IMR-90 (cell line): ENCODE measurements around the gene HOTAIR. TPM values are rescaled to one million over a fixed set of nuclear protein-coding genes. Genes with fewer than 3 reads are reported as not detected.

Experiments
- ATAC-seq: fragments of 200-7000 bp; cut with Tn5 transposase; 2 replicates; pipeline ENCODE4 v1.9.1; 2020; ENCODE audit warnings: low read depth, mild to moderate bottlenecking, moderate library complexity
- BruUV-seq: library from RNA; stranded (reverse); fragments of 400-500 nt; replicated peaks from 2 replicates; lab custom pipeline; 2021; lab: Mats Ljungman, UMichigan
- CTCF ChIA-PET: fragments of 300-600 bp; formaldehyde crosslinking; extraction: SDS; loops from one replicate; lab custom pipeline; 2021; ENCODE audit warnings: antibody characterized with exemption; lab: Yijun Ruan, JAX
- POLR2A ChIA-PET: fragments of 300-600 bp; sonication (Branson Sonifier 250); formaldehyde crosslinking; loops from one replicate; lab custom pipeline; 2022; ENCODE audit warnings: antibody characterized with exemption; ENCODE audit not compliant: unreplicated experiment; lab: Charles Lee
- DNase-seq: peaks from one replicate; pipeline ENCODE4 v3.0.0; 2013
- H2AFZ ChIP-seq: replicated peaks from 2 replicates; pipeline ENCODE3; 2013; ENCODE audit warnings: low read length, mild to moderate bottlenecking; ENCODE audit not compliant: poor library complexity
- H2AK5ac ChIP-seq: 2 replicates; pipeline ENCODE4 v1.6.1; 2013; ENCODE audit warnings: low read depth, low read length, inconsistent platforms
- H2AK9ac ChIP-seq: replicated peaks from 2 replicates; pipeline ENCODE3; 2013; ENCODE audit warnings: mild to moderate bottlenecking, low read depth, low read length, moderate library complexity; ENCODE audit not compliant: poor library complexity
- H2BK120ac ChIP-seq: 2 replicates; pipeline ENCODE4 v1.6.1; 2013; ENCODE audit warnings: low read depth, low read length, inconsistent platforms
- H2BK15ac ChIP-seq: 3 replicates; pipeline ENCODE4 v1.6.1; 2013; ENCODE audit warnings: low read depth, low read length, inconsistent platforms
- H2BK20ac ChIP-seq: 2 replicates; pipeline ENCODE4 v1.6.1; 2013; ENCODE audit warnings: low read depth, mild to moderate bottlenecking, inconsistent platforms, low read length, moderate library complexity
- H2BK5ac ChIP-seq: 2 replicates; pipeline ENCODE4 v1.6.1; 2013; ENCODE audit warnings: mild to moderate bottlenecking, low read depth, low read length, inconsistent platforms; ENCODE audit not compliant: poor library complexity, severe bottlenecking
- H3K14ac ChIP-seq: replicated peaks from 2 replicates; pipeline ENCODE4 v1.6.1; 2013; ENCODE audit warnings: low read depth, low read length, inconsistent platforms
- H3K18ac ChIP-seq: 2 replicates; pipeline ENCODE4 v1.6.1; 2013; ENCODE audit warnings: low read depth, low read length, control low read depth
- H3K23ac ChIP-seq: 2 replicates; pipeline ENCODE4 v1.6.1; 2013; ENCODE audit warnings: low read depth, low read length, inconsistent platforms
- H3K27ac ChIP-seq: 2 replicates; pipeline ENCODE4 v1.5.1; 2013; ENCODE audit warnings: mild to moderate bottlenecking, control low read depth, low read length; ENCODE audit not compliant: insufficient read depth
- H3K27me3 ChIP-seq: 2 replicates; pipeline ENCODE4 v1.6.1; 2013; ENCODE audit warnings: low read length; ENCODE audit not compliant: control insufficient read depth, insufficient read depth
- H3K36me3 ChIP-seq: 2 replicates; pipeline ENCODE4 v1.6.1; 2013; ENCODE audit warnings: low read length, mixed read lengths; ENCODE audit not compliant: control insufficient read depth, insufficient read depth
- H3K4ac ChIP-seq: 2 replicates; pipeline ENCODE4 v1.6.1; 2013; ENCODE audit warnings: low read depth, low read length, inconsistent platforms
- H3K4me1 ChIP-seq: 2 replicates; pipeline ENCODE4 v1.6.1; 2013; ENCODE audit warnings: low read length, mixed read lengths; ENCODE audit not compliant: control insufficient read depth, insufficient read depth
- H3K4me2 ChIP-seq: 2 replicates; pipeline ENCODE4 v1.6.1; 2013; ENCODE audit warnings: low read depth, mild to moderate bottlenecking, control low read depth, low read length, moderate library complexity
- H3K4me3 ChIP-seq: 2 replicates; pipeline ENCODE4 v1.5.1; 2013; ENCODE audit warnings: low read depth, mild to moderate bottlenecking, control low read depth, low read length, moderate library complexity; ENCODE audit not compliant: insufficient read depth
- H3K56ac ChIP-seq: 2 replicates; pipeline ENCODE4 v1.6.1; 2013; ENCODE audit warnings: low read length, inconsistent platforms; ENCODE audit not compliant: insufficient read depth; ENCODE audit errors: extremely low read depth
- H3K79me1 ChIP-seq, 2 experiments: 2 replicates each; pipeline ENCODE4 v1.6.1; 2013; ENCODE audit warnings: low read length in 2 of 2, inconsistent platforms in 1 of 2, low read depth in 1 of 2
- H3K9ac ChIP-seq: 2 replicates; pipeline ENCODE4 v1.6.1; 2013; ENCODE audit warnings: low read depth, low read length, control low read depth
- H3K9me1 ChIP-seq: 2 replicates; pipeline ENCODE4 v1.6.1; 2013; ENCODE audit warnings: low read length, inconsistent platforms; ENCODE audit not compliant: insufficient read depth
- H3K9me3 ChIP-seq: 2 replicates; pipeline ENCODE4 v1.6.1; 2013; ENCODE audit warnings: low read length; ENCODE audit not compliant: control insufficient read depth, insufficient read depth
- H4K20me1 ChIP-seq: 2 replicates; pipeline ENCODE4 v1.6.1; 2013; ENCODE audit warnings: low read length, inconsistent platforms; ENCODE audit not compliant: insufficient read depth
- H4K5ac ChIP-seq: 2 replicates; pipeline ENCODE4 v1.6.1; 2013; ENCODE audit warnings: mild to moderate bottlenecking, low read depth, low read length, control low read depth
- H4K8ac ChIP-seq, 2 experiments: 2 replicates each; pipeline ENCODE4 v1.6.1; 2013; ENCODE audit warnings: low read depth in 2 of 2, low read length in 2 of 2, control low read depth in 1 of 2, inconsistent platforms in 1 of 2
- H4K91ac ChIP-seq: 2 replicates; pipeline ENCODE4 v1.6.1; 2013; ENCODE audit warnings: low read depth, low read length, inconsistent platforms; ENCODE audit not compliant: insufficient read depth
- BHLHE40 ChIP-seq: fragments of 150-350 bp; IDR thresholded peaks from 2 replicates; pipeline ENCODE4 v1.6.1; 2016; ENCODE audit warnings: mild to moderate bottlenecking, low read depth, low read length
- CEBPB ChIP-seq: IDR thresholded peaks from 2 replicates; pipeline ENCODE4 v1.6.1; 2012; ENCODE audit warnings: low read depth, low read length, improper control_type of control experiment
- CHD1 ChIP-seq: IDR thresholded peaks from 2 replicates; pipeline ENCODE4 v1.6.1; 2012; ENCODE audit warnings: low read depth, low read length, improper control_type of control experiment
- CTCF ChIP-seq: conservative IDR thresholded peaks from 2 replicates; pipeline ENCODE4 v1.5.1; 2012; ENCODE audit warnings: mild to moderate bottlenecking, low read depth, low read length, improper control_type of control experiment
- MAZ ChIP-seq: IDR thresholded peaks from 2 replicates; pipeline ENCODE4 v1.6.1; 2012; ENCODE audit warnings: low read depth, mild to moderate bottlenecking, low read length, improper control_type of control experiment, moderate library complexity, borderline replicate concordance
- MXI1 ChIP-seq: IDR thresholded peaks from 2 replicates; pipeline ENCODE4 v1.6.1; 2012; ENCODE audit warnings: low read depth, mild to moderate bottlenecking, low read length, moderate library complexity, borderline replicate concordance
- NFE2L2 ChIP-seq: fragments of 150-350 bp; IDR thresholded peaks from 2 replicates; pipeline ENCODE4 v1.6.1; 2016; ENCODE audit warnings: low read depth, mild to moderate bottlenecking, low read length
- POLR2A ChIP-seq: IDR thresholded peaks from 2 replicates; pipeline ENCODE4 v1.6.1; 2012; ENCODE audit warnings: mild to moderate bottlenecking, low read depth, low read length
- RAD21 ChIP-seq: IDR thresholded peaks from 2 replicates; pipeline ENCODE4 v1.6.1; 2012; ENCODE audit warnings: low read length, improper control_type of control experiment
- RCOR1 ChIP-seq: IDR thresholded peaks from 2 replicates; pipeline ENCODE4 v1.6.1; 2012; ENCODE audit warnings: mild to moderate bottlenecking, low read length, improper control_type of control experiment; ENCODE audit not compliant: insufficient replicate concordance
- RFX5 ChIP-seq: IDR thresholded peaks from 2 replicates; pipeline ENCODE4 v1.8.0; 2012; ENCODE audit warnings: low read depth, mild to moderate bottlenecking, low read length, moderate library complexity
- SMC3 ChIP-seq: fragments of 150-350 bp; IDR thresholded peaks from 2 replicates; pipeline ENCODE4 v1.6.1; 2016; ENCODE audit warnings: low read depth, mild to moderate bottlenecking, antibody characterized with exemption, low read length, moderate library complexity
- WGBS, 2 experiments: methylation state at CpG; one replicate each; pipeline versions ENCODE4 v1.1.5 to v1.1.7; 2013; ENCODE audit warnings: missing lambda C conversion rate in 2 of 2; ENCODE audit not compliant: insufficient read length in 1 of 2; ENCODE audit errors: extremely low coverage in 2 of 2; 5-methylcytosine and 5-hydroxymethylcytosine counted together
- dilution Hi-C: fragments of 300-500 bp; cut with HindIII; formaldehyde crosslinking; loops from one replicate; pipeline ENCODE4 v1.14.3; 2018; ENCODE audit warnings: low sequenced_read_pairs; ENCODE audit not compliant: unreplicated experiment
- in situ Hi-C: fragments of 300-500 bp; cut with MboI; formaldehyde crosslinking; loops from 3 replicates; pipeline ENCODE4 v1.14.3; 2019; ENCODE audit warnings: low sequenced_read_pairs, inconsistent platforms, mixed read lengths
- intact Hi-C: fragments of 100-400 bp; cut with micrococcal nuclease; formaldehyde crosslinking; loops from 2 replicates; pipeline ENCODE4 v1.10.0; 2022
- polyA plus RNA-seq, 3 experiments: library from polyadenylated mRNA; depleted of rRNA; stranded (reverse); fragments of >200 nt; gene quantifications; 2 replicates each; pipeline ENCODE4 v1.2.3, GENCODE V29; 2012; ENCODE audit warnings: low replicate concordance in 1 of 3
- total RNA-seq: library from RNA; depleted of rRNA; stranded (reverse); fragments of >200 nt; gene quantifications from 2 replicates; pipeline ENCODE4 v1.2.3, GENCODE V29; 2012
- TF ChIP-seq, protein P1 (sequence below): fragments of 150-350 bp; IDR thresholded peaks from 2 replicates; pipeline ENCODE4 v1.6.1; 2017; ENCODE audit warnings: mild to moderate bottlenecking, antibody characterized with exemption, low read length, low read depth
- TF ChIP-seq, protein P2 (sequence below): fragments of 150-350 bp; IDR thresholded peaks from 2 replicates; pipeline ENCODE4 v1.6.1; 2016; ENCODE audit warnings: low read depth, mild to moderate bottlenecking, low read length, moderate library complexity, borderline replicate concordance

HOTAIR gene
- total and polyA plus RNA-seq, 2 of the 4 experiments (the other 2 are of a cell fraction) = not detected

DNA sequence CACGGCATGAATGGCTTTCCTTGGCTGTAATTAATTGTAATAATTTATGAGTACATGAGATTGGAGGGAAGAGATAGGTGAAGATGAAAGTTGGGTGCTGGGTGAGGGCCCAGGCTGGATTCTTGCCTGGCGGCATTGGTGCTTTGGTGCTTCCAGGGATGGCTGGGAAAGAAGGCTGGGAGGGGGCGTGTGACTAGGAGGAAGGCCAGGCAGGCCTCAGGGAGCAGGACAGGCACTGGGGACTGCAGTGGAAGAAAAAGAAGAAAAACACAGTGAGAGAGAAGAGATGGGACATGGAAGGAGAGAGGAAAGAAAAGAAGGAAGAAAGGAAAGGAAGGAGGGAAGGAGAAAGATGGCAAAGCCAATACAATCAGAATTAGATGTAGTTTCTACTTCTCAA is 28.9 kb upstream of the HOTAIR start:
- no peaks in the 10 kb centered on the region for H3K36me3 ChIP-seq
- H3K9me1 ChIP-seq = no peaks in the 10 kb centered on the region
- H4K91ac ChIP-seq = no peak overlapping the region
- H3K79me1 ChIP-seq = no peaks in the 10 kb centered on the region
- no peak for ATAC-seq
- H3K4ac ChIP-seq = no peak overlapping the region
- no peak overlapping the region for H2BK5ac ChIP-seq
- no peak overlapping the region for H3K14ac ChIP-seq
- peaks cover 2% of the 10 kb centered on the region; the same call in 1 of the 2 replicates for H3K9me3 ChIP-seq
- no peak for DNase-seq
- no peak for TF ChIP-seq CEBPB
- TF ChIP-seq MAZ = no peak
- TF ChIP-seq, protein P1, sequence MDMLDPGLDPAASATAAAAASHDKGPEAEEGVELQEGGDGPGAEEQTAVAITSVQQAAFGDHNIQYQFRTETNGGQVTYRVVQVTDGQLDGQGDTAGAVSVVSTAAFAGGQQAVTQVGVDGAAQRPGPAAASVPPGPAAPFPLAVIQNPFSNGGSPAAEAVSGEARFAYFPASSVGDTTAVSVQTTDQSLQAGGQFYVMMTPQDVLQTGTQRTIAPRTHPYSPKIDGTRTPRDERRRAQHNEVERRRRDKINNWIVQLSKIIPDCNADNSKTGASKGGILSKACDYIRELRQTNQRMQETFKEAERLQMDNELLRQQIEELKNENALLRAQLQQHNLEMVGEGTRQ = no peak
- no peak for TF ChIP-seq MXI1
- TF ChIP-seq RFX5 = no peak
- TF ChIP-seq POLR2A = no peak
- TF ChIP-seq SMC3 = no peak
- TF ChIP-seq BHLHE40 = no peak
- TF ChIP-seq CTCF = no peak
- no peak for TF ChIP-seq RCOR1
- no peak for TF ChIP-seq RAD21
- TF ChIP-seq CHD1 = no peak
- TF ChIP-seq, protein P2, sequence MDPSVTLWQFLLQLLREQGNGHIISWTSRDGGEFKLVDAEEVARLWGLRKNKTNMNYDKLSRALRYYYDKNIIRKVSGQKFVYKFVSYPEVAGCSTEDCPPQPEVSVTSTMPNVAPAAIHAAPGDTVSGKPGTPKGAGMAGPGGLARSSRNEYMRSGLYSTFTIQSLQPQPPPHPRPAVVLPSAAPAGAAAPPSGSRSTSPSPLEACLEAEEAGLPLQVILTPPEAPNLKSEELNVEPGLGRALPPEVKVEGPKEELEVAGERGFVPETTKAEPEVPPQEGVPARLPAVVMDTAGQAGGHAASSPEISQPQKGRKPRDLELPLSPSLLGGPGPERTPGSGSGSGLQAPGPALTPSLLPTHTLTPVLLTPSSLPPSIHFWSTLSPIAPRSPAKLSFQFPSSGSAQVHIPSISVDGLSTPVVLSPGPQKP = no peak
- no peak for TF ChIP-seq NFE2L2
- POLR2A ChIA-PET = no interaction called here
- no peak overlapping the region for H2BK120ac ChIP-seq
- H2BK15ac ChIP-seq = no peak overlapping the region
- H3K18ac ChIP-seq = no peak overlapping the region
- H3K4me2 ChIP-seq = no peak overlapping the region
- 50% methylated on average over 1 of the region's 3 CpGs; no CpG with 5 or more reads in 1 of the 2 experiments for WGBS, 2 experiments
- no peak overlapping the region for H3K56ac ChIP-seq
- CTCF ChIA-PET = interaction anchor here (0.9 kb wide), 1 partner anchor 14 kb away, joined by 3 read pairs; no protein-coding TSS in a partner anchor
- no peak overlapping the region for H3K4me3 ChIP-seq
- no peak overlapping the region for H3K23ac ChIP-seq
- H2AK5ac ChIP-seq = no peak overlapping the region
- peaks cover 94% of the 10 kb centered on the region for H3K27me3 ChIP-seq
- dilution Hi-C loops (no loop called here), intact Hi-C loops (loop anchor here (10.0 kb wide), 1 partner anchor 299 kb away; no protein-coding TSS in a partner anchor), in situ Hi-C loops (no loop called here)
- no peak overlapping the region for H2AFZ ChIP-seq
- H2AK9ac ChIP-seq = no peak overlapping the region
- no peak overlapping the region for H4K5ac ChIP-seq
- H3K4me1 ChIP-seq = no peaks in the 10 kb centered on the region
- H4K8ac ChIP-seq = no peak overlapping the region
- H4K20me1 ChIP-seq = no peaks in the 10 kb centered on the region
- H3K9ac ChIP-seq = no peak overlapping the region
- H2BK20ac ChIP-seq = no peak overlapping the region
- no TSS peak for BruUV-seq
- H3K27ac ChIP-seq = no peak overlapping the region
